ENCODE results near the gene DRAM2. TPM values are rescaled to one million over a fixed set of nuclear protein-coding genes. Genes with fewer than 3 reads are reported as not detected.

DRAM2 gene
- total RNA-seq, 1 donor from 2014 or later: 42.6 TPM

DNA sequence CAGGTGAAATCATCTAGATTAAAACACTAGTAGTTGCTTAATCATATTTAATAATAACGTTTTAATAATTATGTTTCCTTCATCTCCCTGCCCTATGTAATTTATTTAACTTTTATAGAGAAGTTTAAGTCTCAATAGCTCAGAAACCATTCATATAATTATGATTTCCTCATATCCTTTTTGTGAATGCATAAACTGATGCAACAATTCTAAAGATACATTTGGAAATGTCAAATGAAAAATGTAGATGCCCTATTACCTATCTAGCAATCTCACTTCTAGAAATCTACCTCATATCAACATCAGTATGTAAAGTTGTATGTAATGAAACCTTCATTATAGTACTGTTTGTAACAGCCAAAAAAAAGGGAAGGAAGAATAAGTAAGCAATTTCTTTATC lies 10.5 kb downstream of the DRAM2 start:
- Mint-ChIP-seq H3K4me3 (no peak overlapping the region), H3K27me3 (no peaks in the 10 kb centered on the region), H3K36me3 (peaks cover 40% of the 10 kb centered on the region), H3K27ac (no peak overlapping the region), H3K4me1 (ENCODE audit: unreplicated experiment) (no peaks in the 10 kb centered on the region), H3K9me3 (no peaks in the 10 kb centered on the region)
- no peak for DNase-seq (ENCODE audit: extremely low spot score, unreplicated experiment)
- TF ChIP-seq, protein P1, sequence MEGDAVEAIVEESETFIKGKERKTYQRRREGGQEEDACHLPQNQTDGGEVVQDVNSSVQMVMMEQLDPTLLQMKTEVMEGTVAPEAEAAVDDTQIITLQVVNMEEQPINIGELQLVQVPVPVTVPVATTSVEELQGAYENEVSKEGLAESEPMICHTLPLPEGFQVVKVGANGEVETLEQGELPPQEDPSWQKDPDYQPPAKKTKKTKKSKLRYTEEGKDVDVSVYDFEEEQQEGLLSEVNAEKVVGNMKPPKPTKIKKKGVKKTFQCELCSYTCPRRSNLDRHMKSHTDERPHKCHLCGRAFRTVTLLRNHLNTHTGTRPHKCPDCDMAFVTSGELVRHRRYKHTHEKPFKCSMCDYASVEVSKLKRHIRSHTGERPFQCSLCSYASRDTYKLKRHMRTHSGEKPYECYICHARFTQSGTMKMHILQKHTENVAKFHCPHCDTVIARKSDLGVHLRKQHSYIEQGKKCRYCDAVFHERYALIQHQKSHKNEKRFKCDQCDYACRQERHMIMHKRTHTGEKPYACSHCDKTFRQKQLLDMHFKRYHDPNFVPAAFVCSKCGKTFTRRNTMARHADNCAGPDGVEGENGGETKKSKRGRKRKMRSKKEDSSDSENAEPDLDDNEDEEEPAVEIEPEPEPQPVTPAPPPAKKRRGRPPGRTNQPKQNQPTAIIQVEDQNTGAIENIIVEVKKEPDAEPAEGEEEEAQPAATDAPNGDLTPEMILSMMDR (conservative IDR thresholded peaks at IDR 0.05): no peak

DNA sequence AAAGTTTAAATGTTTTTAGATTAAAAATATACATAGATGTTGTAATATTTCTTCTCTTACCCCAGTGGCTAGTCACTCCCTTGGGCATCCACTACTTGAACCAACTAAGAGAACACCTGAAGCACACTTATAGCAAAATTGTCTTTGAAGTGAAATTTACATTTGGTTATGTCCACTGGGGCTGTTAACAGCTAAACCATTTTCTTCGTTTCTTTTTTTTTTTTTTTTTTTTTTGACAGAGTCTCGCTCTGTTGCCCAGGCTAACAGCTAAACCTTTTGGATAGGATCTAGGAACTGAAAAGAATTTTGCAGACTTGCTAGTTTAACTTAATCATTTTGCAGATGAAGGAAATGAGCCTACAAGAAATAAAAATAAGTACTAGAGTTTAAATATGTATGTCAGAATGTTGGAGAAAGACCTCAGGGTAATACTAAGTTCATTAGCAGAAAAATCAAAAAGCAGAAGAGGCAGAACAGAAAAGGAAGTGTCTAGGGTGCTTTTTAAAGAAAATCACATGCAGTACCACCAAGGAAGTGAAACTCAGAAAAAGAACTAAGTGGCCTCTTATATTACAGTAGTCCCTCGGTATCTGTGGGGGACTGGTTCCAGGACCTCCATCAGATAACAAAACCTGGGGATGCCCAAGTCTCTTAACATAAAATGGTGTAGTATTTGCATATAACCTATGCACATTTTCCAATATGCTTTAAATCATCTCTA lies 11.8 kb downstream of the DRAM2 start:
- H3K36me3 Mint-ChIP-seq: peaks cover 43% of the 10 kb centered on the region
- no peak overlapping the region for H3K27ac Mint-ChIP-seq
- H3K27me3 Mint-ChIP-seq: no peaks in the 10 kb centered on the region
- TF ChIP-seq, protein P1 (conservative IDR thresholded peaks at IDR 0.05): no peak
- H3K9me3 Mint-ChIP-seq: no peaks in the 10 kb centered on the region
- no peak overlapping the region for H3K4me3 Mint-ChIP-seq
- no peaks in the 10 kb centered on the region for H3K4me1 Mint-ChIP-seq (ENCODE audit: unreplicated experiment)
- DNase-seq (ENCODE audit: extremely low spot score, unreplicated experiment): no peak

DNA sequence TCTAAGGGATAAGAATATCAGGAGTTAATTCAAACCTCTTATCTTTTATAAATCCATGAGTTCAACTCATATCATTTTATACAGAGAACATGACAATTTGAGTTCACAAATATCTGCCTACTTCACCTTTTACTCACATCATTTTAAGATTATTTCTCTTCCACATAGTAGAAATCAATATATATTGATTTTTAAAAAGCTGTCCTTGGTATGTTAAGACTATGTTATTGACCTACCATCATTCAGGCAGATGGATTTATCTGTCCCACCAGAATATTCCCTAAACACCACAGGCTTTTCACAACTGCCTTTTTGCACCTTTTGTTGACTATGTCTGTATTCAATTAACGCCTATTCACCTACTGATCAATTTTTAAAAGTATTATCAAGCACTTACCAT lies 13.5 kb downstream of the DRAM2 start:
- TF ChIP-seq, protein P1 (conservative IDR thresholded peaks at IDR 0.05): no peak
- no peaks in the 10 kb centered on the region for H3K9me3 Mint-ChIP-seq
- no peak overlapping the region for H3K4me3 Mint-ChIP-seq
- no peaks in the 10 kb centered on the region for H3K27me3 Mint-ChIP-seq
- DNase-seq (ENCODE audit: extremely low spot score, unreplicated experiment): no peak
- H3K27ac Mint-ChIP-seq: no peak overlapping the region
- peaks cover 49% of the 10 kb centered on the region for H3K36me3 Mint-ChIP-seq
- no peaks in the 10 kb centered on the region for H3K4me1 Mint-ChIP-seq (ENCODE audit: unreplicated experiment)

DNA sequence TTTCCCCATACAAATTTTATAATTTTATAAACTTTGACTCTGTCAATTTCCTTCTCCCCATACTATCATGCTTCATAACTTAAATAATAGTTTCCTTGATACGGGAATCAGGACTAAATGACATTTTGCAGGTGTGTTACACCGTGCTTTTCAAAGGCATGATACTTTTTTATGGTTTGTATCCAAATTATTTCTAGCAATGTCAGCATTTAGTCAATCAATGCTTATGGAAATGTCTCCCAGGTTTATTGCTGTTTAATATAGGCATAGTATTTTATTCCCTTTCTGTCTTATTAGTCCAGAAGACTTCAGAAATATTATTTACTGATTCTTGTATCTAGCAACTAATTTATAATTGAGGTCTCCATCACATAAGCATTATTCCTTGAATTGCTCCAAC lies 23.4 kb downstream of the DRAM2 start:
- Mint-ChIP-seq H3K36me3 (peaks cover 24% of the 10 kb centered on the region), H3K4me1 (ENCODE audit: unreplicated experiment) (no peaks in the 10 kb centered on the region), H3K4me3 (no peak overlapping the region), H3K27ac (no peak overlapping the region), H3K9me3 (no peaks in the 10 kb centered on the region), H3K27me3 (no peaks in the 10 kb centered on the region)
- DNase-seq (ENCODE audit: extremely low spot score, unreplicated experiment): no peak
- TF ChIP-seq, protein P1 (conservative IDR thresholded peaks at IDR 0.05): no peak

DNA sequence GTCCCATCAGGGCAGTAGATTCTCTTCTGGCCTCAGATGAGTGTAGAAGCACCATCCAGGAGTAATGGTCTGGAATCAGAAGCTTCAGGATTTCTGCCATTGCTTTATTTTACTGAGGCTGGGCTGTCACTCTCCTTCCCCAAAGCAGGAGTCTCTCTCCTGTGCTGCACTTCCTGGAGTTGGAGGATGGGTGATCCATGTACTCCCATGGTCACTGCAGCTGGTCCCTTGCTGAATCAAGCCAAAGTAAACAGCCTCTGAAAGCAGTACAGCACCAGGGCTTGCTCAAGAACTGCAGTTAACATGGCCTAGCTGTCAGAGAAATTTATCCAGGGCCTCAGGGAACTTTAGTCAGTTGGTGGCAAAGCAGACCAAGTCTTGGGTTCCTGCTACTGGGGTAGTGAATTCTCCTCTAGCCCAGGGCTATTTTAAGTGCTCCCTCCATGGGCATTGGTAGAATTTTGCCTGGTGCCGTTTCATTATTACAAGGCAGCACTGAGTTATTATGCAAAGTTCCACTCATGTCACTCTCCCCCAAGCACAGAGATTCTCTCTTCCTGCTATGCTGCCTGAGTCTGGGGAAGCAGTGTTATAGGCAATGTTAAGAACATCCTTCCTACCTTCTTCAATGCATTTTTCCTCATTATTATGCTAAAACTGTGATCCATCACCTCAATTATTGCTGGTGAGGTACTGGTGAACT lies 29.5 kb downstream of the DRAM2 start:
- H3K27ac Mint-ChIP-seq: no peak overlapping the region
- TF ChIP-seq, protein P1 (conservative IDR thresholded peaks at IDR 0.05): no peak
- peaks cover 11% of the 10 kb centered on the region for H3K9me3 Mint-ChIP-seq
- no peak for DNase-seq (ENCODE audit: extremely low spot score, unreplicated experiment)
- peaks cover 14% of the 10 kb centered on the region for H3K36me3 Mint-ChIP-seq
- no peaks in the 10 kb centered on the region for H3K27me3 Mint-ChIP-seq
- no peak overlapping the region for H3K4me3 Mint-ChIP-seq
- no peaks in the 10 kb centered on the region for H3K4me1 Mint-ChIP-seq (ENCODE audit: unreplicated experiment)
